CD8-positive, alpha-beta memory T cell (primary cell): ENCODE measurements around the gene NFATC2. TPM values are rescaled to one million over a fixed set of nuclear protein-coding genes. Genes with fewer than 3 reads are reported as not detected.

Experiments used
- CTCF ChIA-PET: fragments of 350-600 bp; sonication (Branson Sonifier 250); formaldehyde crosslinking; loops from one replicate; lab custom pipeline; 2021; ENCODE audit warnings: antibody characterized with exemption; lab: Charles Lee
- POLR2A ChIA-PET: fragments of 350-600 bp; sonication (Branson Sonifier 250); formaldehyde crosslinking; loops from one replicate; lab custom pipeline; 2021; ENCODE audit warnings: antibody characterized with exemption; lab: Charles Lee
- DNase-seq, 5 donors: peaks; one replicate each; pipeline versions ENCODE4 v3.0.0 to v3.0.0-alpha.2; 2020 to 2022; ENCODE audit warnings: mixed read lengths in 1 of 5
- H3K27ac ChIP-seq: one replicate; pipeline ENCODE4 v1.7.0; 2013; ENCODE audit warnings: low read depth, mild to moderate bottlenecking, low read length, moderate library complexity
- H3K27me3 ChIP-seq: 2 replicates; pipeline ENCODE4 v1.7.0; 2013; ENCODE audit warnings: low read length, mild to moderate bottlenecking; ENCODE audit not compliant: insufficient read depth, poor library complexity, severe bottlenecking
- H3K36me3 ChIP-seq: 2 replicates; pipeline ENCODE4 v1.7.0; 2013; ENCODE audit warnings: mild to moderate bottlenecking, low read length, moderate library complexity; ENCODE audit not compliant: insufficient read depth
- H3K4me1 ChIP-seq: 2 replicates; pipeline ENCODE4 v1.7.0; 2013; ENCODE audit warnings: mild to moderate bottlenecking, low read length, moderate library complexity; ENCODE audit not compliant: insufficient read depth
- H3K4me3 ChIP-seq: 2 replicates; pipeline ENCODE4 v1.7.0; 2013; ENCODE audit warnings: mild to moderate bottlenecking, low read length
- H3K9me3 ChIP-seq: 2 replicates; pipeline ENCODE4 v1.7.0; 2013; ENCODE audit warnings: mild to moderate bottlenecking, low read length
- H3K27ac Mint-ChIP-seq, 8 donors: one replicate each; pipeline ENCODE4 v1.8.0; 2020 to 2021; ENCODE audit warnings: mixed read lengths in 8 of 8, mild to moderate bottlenecking in 6 of 8, inconsistent platforms in 3 of 8, moderate library complexity in 3 of 8
- H3K27me3 Mint-ChIP-seq, 2 donors: one replicate each; pipeline ENCODE4 v1.8.0; 2020 to 2021; ENCODE audit warnings: mixed read lengths in 2 of 2, mild to moderate bottlenecking in 1 of 2, moderate library complexity in 1 of 2
- H3K36me3 Mint-ChIP-seq, 3 donors: one replicate each; pipeline ENCODE4 v1.8.0; 2020 to 2021; ENCODE audit warnings: mixed read lengths in 3 of 3, inconsistent platforms in 1 of 3, mild to moderate bottlenecking in 1 of 3
- H3K4me1 Mint-ChIP-seq, 3 donors: one replicate each; pipeline ENCODE4 v1.8.0; 2020 to 2021; ENCODE audit warnings: mixed read lengths in 3 of 3, inconsistent platforms in 1 of 3, mild to moderate bottlenecking in 1 of 3
- H3K4me3 Mint-ChIP-seq, 7 donors: one replicate each; pipeline ENCODE4 v1.8.0; 2020 to 2021; ENCODE audit warnings: mixed read lengths in 7 of 7, mild to moderate bottlenecking in 6 of 7, moderate library complexity in 4 of 7, inconsistent platforms in 2 of 7
- H3K9me3 Mint-ChIP-seq, 5 donors: one replicate each; pipeline ENCODE4 v1.8.0; 2020 to 2022; ENCODE audit warnings: mixed read lengths in 5 of 5, mild to moderate bottlenecking in 3 of 5, moderate library complexity in 2 of 5, inconsistent platforms in 1 of 5
- polyA plus RNA-seq: library from polyadenylated mRNA; unstranded; fragments of 300-500 nt; fragmentation: Illumina TruSeq; gene quantifications from one replicate; pipeline ENCODE4 v1.2.3, GENCODE V29; 2021
- total RNA-seq, 2 experiments: library from RNA; stranded (reverse); gene quantifications; one replicate each; pipeline ENCODE4 v1.2.3, GENCODE V29; 2021

The NFATC2 gene
- total and polyA plus RNA-seq, 3 experiments from 2014 or later = 52.1 to 64.4 (median 63.0) TPM

DNA sequence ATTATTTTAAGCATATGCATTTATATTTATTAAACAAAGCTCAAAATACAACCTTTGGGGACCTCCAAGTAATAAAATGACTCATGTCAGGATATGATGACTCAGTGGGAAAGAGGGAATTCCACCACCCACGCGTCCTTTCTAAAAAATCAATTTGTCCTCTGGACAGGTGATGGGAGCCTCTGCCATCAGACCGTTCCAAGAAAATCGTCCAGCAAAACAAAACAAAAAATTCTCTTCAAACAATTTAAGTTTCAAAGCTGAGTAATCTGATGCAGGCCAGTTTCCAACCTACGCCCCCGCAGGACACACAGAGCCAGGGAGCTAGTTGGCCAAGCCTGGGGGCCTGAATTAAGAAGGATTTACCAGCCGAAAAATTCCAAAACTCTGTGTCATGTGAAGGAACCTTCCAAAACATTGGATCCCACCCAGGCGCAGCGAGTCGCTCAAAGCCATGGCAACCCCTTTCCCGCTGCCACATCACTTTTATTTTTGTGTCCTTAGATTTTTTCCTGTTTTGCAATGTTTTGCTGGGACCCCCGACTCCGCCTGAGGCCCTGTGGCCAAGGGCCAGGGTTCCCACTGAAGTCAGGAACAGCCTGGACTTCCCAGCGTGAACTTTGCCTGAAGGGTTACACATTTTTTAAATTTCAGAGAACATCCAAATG lies 95.3 kb downstream of the NFATC2 start:
- Mint-ChIP-seq H3K36me3 (peaks cover 1 to 90% (median 16%) of the 10 kb centered on the region in 3 donors), H3K27me3 (peaks cover 0 to 1% of the 10 kb centered on the region in 2 donors)

GRCh38 chr20:51446656-51447055 lies 95.9 kb downstream of the NFATC2 start:
- peak overlapping the region in 3 of 8 donors; percentile 32 to 68 (median 56) for H3K27ac Mint-ChIP-seq
- peaks cover 0 to 1% of the 10 kb centered on the region in 2 donors for H3K27me3 Mint-ChIP-seq
- Histone ChIP-seq H3K4me3 (no peak overlapping the region), H3K9me3 (no peaks in the 10 kb centered on the region), H3K36me3 (peaks cover 28% of the 10 kb centered on the region), H3K4me1 (no peaks in the 10 kb centered on the region), H3K27me3 (no peaks in the 10 kb centered on the region), H3K27ac (no peak overlapping the region)
- ChIA-PET CTCF (interaction anchor here (1.5 kb wide), 1 partner anchor 60 kb away, joined by 4 read pairs; no protein-coding TSS in a partner anchor), POLR2A (no interaction called here)
- no peak for DNase-seq
- no peak overlapping the region for H3K4me3 Mint-ChIP-seq
- H3K4me1 Mint-ChIP-seq = peaks cover 38 to 72% (median 61%) of the 10 kb centered on the region in 3 donors
- no peaks in the 10 kb centered on the region for H3K9me3 Mint-ChIP-seq
- H3K36me3 Mint-ChIP-seq = peaks cover 0 to 88% (median 14%) of the 10 kb centered on the region in 3 donors

More for the DNA sequence above, 95.3 kb downstream of the NFATC2 start:
- CTCF ChIA-PET = interaction anchor here (1.5 kb wide), 1 partner anchor 61 kb away, joined by 4 read pairs; no protein-coding TSS in a partner anchor
- Histone ChIP-seq H3K27me3 (no peaks in the 10 kb centered on the region), H3K4me1 (no peaks in the 10 kb centered on the region), H3K4me3 (no peak overlapping the region), H3K27ac (no peak overlapping the region), H3K9me3 (no peaks in the 10 kb centered on the region), H3K36me3 (peaks cover 31% of the 10 kb centered on the region)
- POLR2A ChIA-PET = no interaction called here
- no peak for DNase-seq
- peaks cover 37 to 73% (median 66%) of the 10 kb centered on the region in 3 donors for H3K4me1 Mint-ChIP-seq
- no peaks in the 10 kb centered on the region for H3K9me3 Mint-ChIP-seq
- no peak overlapping the region for H3K27ac Mint-ChIP-seq
- H3K4me3 Mint-ChIP-seq = no peak overlapping the region

GRCh38 chr20:51446230-51446629 lies 96.3 kb downstream of the NFATC2 start:
- Histone ChIP-seq H3K27me3 (no peaks in the 10 kb centered on the region), H3K27ac (no peak overlapping the region), H3K4me1 (no peaks in the 10 kb centered on the region), H3K9me3 (no peaks in the 10 kb centered on the region), H3K36me3 (peaks cover 28% of the 10 kb centered on the region), H3K4me3 (no peak overlapping the region)
- no peaks in the 10 kb centered on the region for H3K9me3 Mint-ChIP-seq
- CTCF ChIA-PET = interaction anchor here (1.5 kb wide), 1 partner anchor 60 kb away, joined by 4 read pairs; no protein-coding TSS in a partner anchor
- H3K4me3 Mint-ChIP-seq = no peak overlapping the region
- H3K27me3 Mint-ChIP-seq = peaks cover 0 to 1% of the 10 kb centered on the region in 2 donors
- H3K27ac Mint-ChIP-seq = peak overlapping the region in 2 of 8 donors; percentile 32 to 56
- peaks cover 0 to 85% (median 14%) of the 10 kb centered on the region in 3 donors for H3K36me3 Mint-ChIP-seq
- H3K4me1 Mint-ChIP-seq = peaks cover 40 to 72% (median 60%) of the 10 kb centered on the region in 3 donors
- POLR2A ChIA-PET = interaction anchor here (0.5 kb wide), 1 partner anchor 36 kb away, joined by 8 read pairs; no protein-coding TSS in a partner anchor
- DNase-seq = no peak

DNA sequence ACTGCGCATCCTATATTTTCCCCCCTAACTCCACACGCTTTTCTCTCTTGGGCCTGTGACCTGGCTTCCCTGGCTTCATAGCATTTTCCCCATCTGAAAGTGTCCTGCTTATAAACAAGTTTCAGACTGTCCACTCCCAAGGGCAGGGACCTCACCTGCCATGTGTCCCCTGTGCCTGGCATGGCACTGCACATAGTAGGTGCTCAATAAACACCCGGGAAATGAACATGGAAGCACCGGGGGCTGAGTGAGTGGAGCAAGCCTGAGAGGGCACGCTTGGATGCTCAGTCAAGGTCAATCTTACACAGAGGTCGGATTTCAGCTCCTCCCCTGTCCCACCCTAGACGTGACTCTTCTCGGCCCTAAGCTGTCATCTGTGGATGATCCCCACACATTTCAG lies 96.9 kb downstream of the NFATC2 start:
- POLR2A ChIA-PET = interaction anchor here (0.5 kb wide), 1 partner anchor 35 kb away, joined by 8 read pairs; no protein-coding TSS in a partner anchor
- H3K36me3 Mint-ChIP-seq = peaks cover 0 to 83% (median 16%) of the 10 kb centered on the region in 3 donors

GRCh38 chr20:51444922-51445438 lies 97.5 kb downstream of the NFATC2 start:
- H3K9me3 ChIP-seq = no peaks in the 10 kb centered on the region
- no peaks in the 10 kb centered on the region for H3K27me3 ChIP-seq
- CTCF ChIA-PET = no interaction called here
- Mint-ChIP-seq H3K4me3 (peak overlapping the region in 4 of 7 donors; percentile 8 to 35 (median 26)), H3K4me1 (peaks cover 48 to 72% (median 64%) of the 10 kb centered on the region in 3 donors), H3K27ac (peak overlapping the region; percentile 51 to 92 (median 78)), H3K27me3 (peaks cover 0 to 1% of the 10 kb centered on the region in 2 donors), H3K9me3 (no peaks in the 10 kb centered on the region), H3K36me3 (peaks cover 0 to 82% (median 20%) of the 10 kb centered on the region in 3 donors)
- no peak overlapping the region for H3K27ac ChIP-seq
- H3K4me1 ChIP-seq = peaks cover 9% of the 10 kb centered on the region
- POLR2A ChIA-PET = no interaction called here
- no peak for DNase-seq
- no peak overlapping the region for H3K4me3 ChIP-seq
- H3K36me3 ChIP-seq = peaks cover 25% of the 10 kb centered on the region

More for the DNA sequence above, 96.9 kb downstream of the NFATC2 start:
- Histone ChIP-seq H3K27ac (no peak overlapping the region), H3K36me3 (peaks cover 28% of the 10 kb centered on the region), H3K27me3 (no peaks in the 10 kb centered on the region), H3K9me3 (no peaks in the 10 kb centered on the region), H3K4me1 (peaks cover 4% of the 10 kb centered on the region), H3K4me3 (no peak overlapping the region)
- no peaks in the 10 kb centered on the region for H3K9me3 Mint-ChIP-seq
- H3K27me3 Mint-ChIP-seq = peaks cover 0 to 1% of the 10 kb centered on the region in 2 donors
- CTCF ChIA-PET = no interaction called here
- H3K27ac Mint-ChIP-seq = peak overlapping the region in 6 of 8 donors; percentile 39 to 80 (median 54)
- peaks cover 44 to 72% (median 64%) of the 10 kb centered on the region in 3 donors for H3K4me1 Mint-ChIP-seq
- no peak for DNase-seq
- no peak overlapping the region for H3K4me3 Mint-ChIP-seq

DNA sequence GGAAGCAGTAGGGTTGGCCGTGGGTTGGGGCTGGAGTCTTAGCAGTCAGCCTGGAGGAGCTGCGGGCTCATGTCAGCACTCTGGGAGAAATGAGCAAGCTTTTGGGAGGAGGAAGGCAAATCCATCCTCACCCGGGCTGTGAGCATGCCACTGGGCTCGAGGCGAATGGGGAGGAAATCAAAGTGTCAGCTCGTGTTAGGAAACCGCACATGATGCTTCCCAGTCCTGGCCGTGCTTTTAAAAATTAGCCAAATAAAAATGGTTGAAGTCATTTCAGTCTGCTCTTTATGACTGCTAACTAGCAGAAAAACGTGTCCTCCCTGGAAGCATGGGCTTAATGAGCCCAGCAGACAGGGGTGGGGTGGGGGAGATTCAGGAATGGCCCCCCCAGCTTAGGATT lies 98.1 kb downstream of the NFATC2 start:
- POLR2A ChIA-PET = no interaction called here
- Histone ChIP-seq H3K4me3 (no peak overlapping the region), H3K4me1 (peaks cover 9% of the 10 kb centered on the region), H3K27ac (no peak overlapping the region), H3K36me3 (peaks cover 20% of the 10 kb centered on the region), H3K27me3 (no peaks in the 10 kb centered on the region), H3K9me3 (no peaks in the 10 kb centered on the region)
- DNase-seq = no peak
- peaks cover 52 to 75% (median 64%) of the 10 kb centered on the region in 3 donors for H3K4me1 Mint-ChIP-seq
- H3K27ac Mint-ChIP-seq = peak overlapping the region in 7 of 8 donors; percentile 62 to 89 (median 79)
- H3K36me3 Mint-ChIP-seq = peaks cover 0 to 81% (median 20%) of the 10 kb centered on the region in 3 donors
- H3K4me3 Mint-ChIP-seq = peak overlapping the region in 3 of 7 donors; percentile 12 to 48 (median 37)
- peaks cover 0 to 4% of the 10 kb centered on the region in 2 donors for H3K27me3 Mint-ChIP-seq
- CTCF ChIA-PET = no interaction called here
- no peaks in the 10 kb centered on the region for H3K9me3 Mint-ChIP-seq

- H3K36me3 ChIP-seq = peaks cover 13% of the 10 kb centered on the region
- peaks cover 3 to 81% (median 29%) of the 10 kb centered on the region in 3 donors for H3K36me3 Mint-ChIP-seq
Observed at GRCh38 chr20:51442602-51443001, 99.9 kb downstream of the NFATC2 start.

More at GRCh38 chr20:51442602-51443001, 99.9 kb downstream of the NFATC2 start:
- no peaks in the 10 kb centered on the region for H3K9me3 Mint-ChIP-seq
- no peaks in the 10 kb centered on the region for H3K27me3 ChIP-seq
- H3K27ac Mint-ChIP-seq = peak overlapping the region in 5 of 8 donors; percentile 32 to 91 (median 62)
- no peak overlapping the region for H3K27ac ChIP-seq
- CTCF ChIA-PET = no interaction called here
- H3K4me3 ChIP-seq = no peak overlapping the region
- peaks cover 67 to 87% (median 76%) of the 10 kb centered on the region in 3 donors for H3K4me1 Mint-ChIP-seq
- H3K27me3 Mint-ChIP-seq = peaks cover 0 to 7% of the 10 kb centered on the region in 2 donors
- no peaks in the 10 kb centered on the region for H3K9me3 ChIP-seq
- H3K4me1 ChIP-seq = peaks cover 22% of the 10 kb centered on the region
- DNase-seq = no peak
- POLR2A ChIA-PET = interaction anchor here (0.5 kb wide), 1 partner anchor 1056 kb away, joined by 6 read pairs; no protein-coding TSS in a partner anchor
- H3K4me3 Mint-ChIP-seq = no peak overlapping the region
